CD14-positive monocyte (primary cell): ENCODE measurements around the gene HMG20B. TPM values are rescaled to one million over a fixed set of nuclear protein-coding genes. Genes with fewer than 3 reads are reported as not detected.

Source experiments
- DNase-seq, 3 donors: peaks; one replicate each; pipeline ENCODE4 v3.0.0-alpha.2; 2011 to 2022
- H2AFZ ChIP-seq: 2 replicates; pipeline ENCODE4 v1.6.0; 2012; ENCODE audit warnings: mild to moderate bottlenecking, low read depth, low read length, inconsistent platforms; ENCODE audit not compliant: insufficient read depth, poor library complexity, severe bottlenecking
- H3K27ac ChIP-seq, 2 donors: 1 replicate in 1 of 2; 2 replicates in 1 of 2; pipeline ENCODE4 v1.5.1; 2012 to 2013; ENCODE audit warnings: low read length in 2 of 2, control low read depth in 1 of 2, inconsistent platforms in 1 of 2, low read depth in 1 of 2, mild to moderate bottlenecking in 1 of 2
- H3K27me3 ChIP-seq, 2 donors: one replicate each; pipeline versions ENCODE4 v1.6.0 to v1.6.1; 2011 to 2013; ENCODE audit warnings: low read length in 2 of 2; ENCODE audit not compliant: control insufficient read depth in 2 of 2, insufficient read depth in 2 of 2
- H3K36me3 ChIP-seq, 2 donors: replicated peaks in 1 of 2; 1 replicate in 1 of 2; 2 replicates in 1 of 2; pipeline versions ENCODE4 v1.5.1 to v1.6.1; 2012 to 2013; ENCODE audit warnings: low read length in 2 of 2, control low read depth in 1 of 2, inconsistent platforms in 1 of 2, mild to moderate bottlenecking in 1 of 2; ENCODE audit not compliant: insufficient read depth in 2 of 2, control insufficient read depth in 1 of 2
- H3K4me1 ChIP-seq, 2 donors: 1 replicate in 1 of 2; 2 replicates in 1 of 2; pipeline versions ENCODE4 v1.5.1 to v1.6.1; 2012 to 2013; ENCODE audit warnings: low read length in 2 of 2, control low read depth in 1 of 2, inconsistent platforms in 1 of 2, mild to moderate bottlenecking in 1 of 2, moderate library complexity in 1 of 2; ENCODE audit not compliant: insufficient read depth in 2 of 2, control insufficient read depth in 1 of 2
- H3K4me2 ChIP-seq: replicated peaks from 2 replicates; pipeline ENCODE3; 2012; ENCODE audit warnings: low read length, moderate library complexity, mild to moderate bottlenecking; ENCODE audit not compliant: poor library complexity, severe bottlenecking; ENCODE audit errors: extremely low read depth
- H3K4me3 ChIP-seq, 3 experiments: fragments of 200-600 bp in 1 of 3; sonication (generic) in 1 of 3; replicated peaks in 1 of 3; 1 replicate in 2 of 3; 2 replicates in 1 of 3; pipeline ENCODE4 v1.5.1; 2011 to 2013; ENCODE audit warnings: low read length in 3 of 3, mild to moderate bottlenecking in 3 of 3, control low read depth in 2 of 3, low read depth in 2 of 3, inconsistent platforms in 1 of 3, moderate library complexity in 1 of 3
- H3K79me2 ChIP-seq: 2 replicates; pipeline ENCODE4 v1.6.0; 2012; ENCODE audit warnings: mild to moderate bottlenecking, control low read depth, inconsistent platforms, low read length, moderate library complexity; ENCODE audit not compliant: insufficient read depth
- H3K9ac ChIP-seq: 2 replicates; pipeline ENCODE4 v1.6.0; 2017; ENCODE audit warnings: low read length, mild to moderate bottlenecking; ENCODE audit not compliant: insufficient read depth, poor library complexity, severe bottlenecking
- H3K9me3 ChIP-seq, 2 donors: replicated peaks in 1 of 2; 1 replicate in 1 of 2; 2 replicates in 1 of 2; pipeline versions ENCODE4 v1.5.1 to v1.6.1; 2012 to 2013; ENCODE audit warnings: low read length in 2 of 2, control low read depth in 1 of 2; ENCODE audit not compliant: control insufficient read depth in 1 of 2, insufficient read depth in 1 of 2
- H4K20me1 ChIP-seq: 2 replicates; pipeline ENCODE4 v1.6.0; 2012; ENCODE audit warnings: mild to moderate bottlenecking, low read length, control low read depth, moderate library complexity; ENCODE audit not compliant: insufficient read depth
- H3K27ac Mint-ChIP-seq, 7 donors: one replicate each; pipeline ENCODE4 v1.8.0; 2020; ENCODE audit warnings: mild to moderate bottlenecking in 7 of 7, mixed read lengths in 7 of 7, moderate library complexity in 6 of 7, inconsistent platforms in 2 of 7
- H3K27me3 Mint-ChIP-seq, 3 donors: one replicate each; pipeline ENCODE4 v1.8.0; 2021 to 2022; ENCODE audit warnings: low read depth in 3 of 3, mild to moderate bottlenecking in 3 of 3, mixed read lengths in 3 of 3, moderate library complexity in 3 of 3, inconsistent platforms in 1 of 3
- H3K36me3 Mint-ChIP-seq, 2 donors: one replicate each; pipeline ENCODE4 v1.8.0; 2020; ENCODE audit warnings: mixed read lengths in 2 of 2, inconsistent platforms in 1 of 2, mild to moderate bottlenecking in 1 of 2
- H3K4me1 Mint-ChIP-seq: one replicate; pipeline ENCODE4 v1.8.0; 2020; ENCODE audit warnings: mild to moderate bottlenecking, mixed read lengths
- H3K4me3 Mint-ChIP-seq, 2 donors: one replicate each; pipeline ENCODE4 v1.8.0; 2020; ENCODE audit warnings: mild to moderate bottlenecking in 2 of 2, mixed read lengths in 2 of 2, moderate library complexity in 1 of 2
- H3K9me3 Mint-ChIP-seq, 7 donors: one replicate each; pipeline ENCODE4 v1.8.0; 2020 to 2022; ENCODE audit warnings: mixed read lengths in 7 of 7, mild to moderate bottlenecking in 6 of 7, moderate library complexity in 6 of 7, inconsistent platforms in 2 of 7
- CTCF ChIP-seq: fragments of 200-600 bp; IDR thresholded peaks from one replicate; pipeline ENCODE4 v1.8.0; 2022; ENCODE audit warnings: antibody characterized with exemption, mild to moderate bottlenecking
- WGBS: methylation state at CpG from one replicate; pipeline ENCODE4 v1.1.5; 2013; ENCODE audit warnings: missing lambda C conversion rate; ENCODE audit not compliant: insufficient coverage; 5-methylcytosine and 5-hydroxymethylcytosine counted together
- intact Hi-C, 2 donors: fragments of 100-400 bp; cut with micrococcal nuclease; formaldehyde crosslinking; loops; one replicate each; pipeline versions ENCODE4 v1.15.0 to v1.15.1; 2023
- polyA plus RNA-seq, 3 donors: library from polyadenylated mRNA; depleted of rRNA in 1 of 3; unstranded in 2 of 3; stranded (reverse) in 1 of 3; fragments of 300-500 nt in 2 of 3; fragments of >200 nt in 1 of 3; fragmentation: Illumina TruSeq in 2 of 3; gene quantifications; 1 replicate in 2 of 3; 2 replicates in 1 of 3; pipeline ENCODE4 v1.2.3, GENCODE V29; 2012 to 2021

The HMG20B gene
- polyA plus RNA-seq, 3 donors: 52.4 to 58.8 (median 56.5) TPM

GRCh38 chr19:3538258-3538929, 34.4 kb upstream of the HMG20B start:
- peak overlapping the region in 5 of 7 donors; percentile 3 to 77 (median 65) for H3K27ac Mint-ChIP-seq
- 93% methylated on average over 24 of the region's 25 CpGs for WGBS
- peaks cover 55% of the 10 kb centered on the region for H4K20me1 ChIP-seq
- peaks cover 31 to 50% of the 10 kb centered on the region in 2 donors for H3K36me3 ChIP-seq
- H3K27me3 Mint-ChIP-seq: peaks cover 0 to 1% (median 0%) of the 10 kb centered on the region in 3 donors
- DNase-seq: no peak
- peaks cover 0 to 5% of the 10 kb centered on the region in 2 donors for H3K4me1 ChIP-seq
- H3K4me2 ChIP-seq: no peak overlapping the region
- no peak overlapping the region for H3K4me3 Mint-ChIP-seq
- peaks cover 13% of the 10 kb centered on the region for H3K4me1 Mint-ChIP-seq
- intact Hi-C loops: no loop called here
- H3K27me3 ChIP-seq: no peaks in the 10 kb centered on the region
- H3K79me2 ChIP-seq: no peaks in the 10 kb centered on the region
- H3K4me3 ChIP-seq: no peak overlapping the region
- H3K9ac ChIP-seq: no peak overlapping the region
- peak overlapping the region in 1 of 2 donors; percentile 32 for H3K27ac ChIP-seq
- H3K9me3 Mint-ChIP-seq: peaks cover 0 to 5% (median 2%) of the 10 kb centered on the region in 7 donors
- no peaks in the 10 kb centered on the region for H3K9me3 ChIP-seq
- peaks cover 25 to 55% of the 10 kb centered on the region in 2 donors for H3K36me3 Mint-ChIP-seq
- H2AFZ ChIP-seq: no peak overlapping the region
- TF ChIP-seq CTCF: no peak

DNA sequence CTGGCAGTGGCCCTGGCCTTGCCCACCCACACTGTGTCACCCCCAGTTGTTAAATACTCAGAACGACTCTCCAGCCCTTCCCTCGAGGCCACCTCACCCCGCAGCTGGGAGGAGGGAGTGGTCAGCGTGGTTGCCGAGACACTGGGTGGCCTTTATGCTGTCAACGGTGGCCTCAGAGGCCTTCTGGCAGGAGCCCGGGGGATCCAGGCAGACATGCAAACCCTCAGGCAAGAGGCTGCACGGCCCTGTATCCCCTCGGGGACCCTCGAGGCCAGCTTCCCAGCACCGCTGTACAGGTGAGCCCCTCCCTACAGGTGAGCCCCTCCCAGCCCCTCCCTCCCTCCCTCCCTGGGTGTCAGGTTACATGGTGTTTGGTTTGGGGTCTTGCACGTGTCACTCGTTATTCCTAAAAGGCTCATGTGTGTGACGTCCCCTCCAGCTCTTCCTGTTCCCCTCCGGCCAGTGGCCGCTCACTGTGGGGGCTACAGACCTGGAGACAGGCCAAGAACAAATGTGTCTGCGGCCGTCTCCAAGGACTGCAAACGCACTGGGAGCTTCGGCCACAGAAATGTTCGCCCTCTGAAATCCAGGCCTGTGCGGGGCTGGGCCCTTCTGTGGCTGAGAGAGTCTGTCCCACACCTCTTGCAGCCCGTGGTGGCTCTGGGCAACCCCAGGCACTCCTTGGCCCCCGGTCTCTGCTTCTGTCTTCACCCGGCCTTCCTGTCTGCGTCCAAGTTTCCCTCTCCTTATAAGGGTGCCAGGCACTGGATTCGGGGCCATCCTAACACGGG, 33.6 kb upstream of the HMG20B start, which contains the start of gene TEKTIP1:
Gene TEKTIP1, plus strand, starts transcription at position 210 of the 791 bp plus-strand sequence. Its CDS starts 4 bp downstream, at position 214.
- peaks cover 20 to 51% of the 10 kb centered on the region in 2 donors for H3K36me3 Mint-ChIP-seq
- WGBS: 84% methylated on average over 19 of the region's 28 CpGs
- H3K4me1 Mint-ChIP-seq: peaks cover 13% of the 10 kb centered on the region
- peaks cover 0 to 5% of the 10 kb centered on the region in 2 donors for H3K4me1 ChIP-seq
- no peak within 1 kb of the TSS for H3K4me3 ChIP-seq
- H3K4me3 Mint-ChIP-seq: no peak within 1 kb of the TSS
- intact Hi-C loops: no loop called here
- no peaks in the 10 kb centered on the region for H3K79me2 ChIP-seq
- H3K27ac Mint-ChIP-seq: peak within 1 kb of the TSS in 6 of 7 donors; percentile 3 to 77 (median 67)
- H4K20me1 ChIP-seq: peaks cover 63% of the 10 kb centered on the region
- peaks cover 31 to 49% of the 10 kb centered on the region in 2 donors for H3K36me3 ChIP-seq
- H3K27ac ChIP-seq: peak within 1 kb of the TSS in 1 of 2 donors; percentile 32
- no peak for TF ChIP-seq CTCF
- H3K4me2 ChIP-seq: no peak within 1 kb of the TSS
- H3K9ac ChIP-seq: no peak within 1 kb of the TSS
- DNase-seq: no peak
- H3K27me3 Mint-ChIP-seq: peaks cover 0 to 1% (median 0%) of the 10 kb centered on the region in 3 donors
- H3K27me3 ChIP-seq: no peaks in the 10 kb centered on the region
- H2AFZ ChIP-seq: no peak within 1 kb of the TSS
- H3K9me3 Mint-ChIP-seq: peaks cover 0 to 5% (median 2%) of the 10 kb centered on the region in 7 donors
- H3K9me3 ChIP-seq: no peaks in the 10 kb centered on the region
